ENCODE measurements around the gene AIPL1. TPM values are rescaled to one million over a fixed set of nuclear protein-coding genes. Genes with fewer than 3 reads are reported as not detected.

AIPL1 gene
- total and polyA plus RNA-seq, 2 experiments from 2014 or later = not detected

- Histone ChIP-seq H3K36me3 (replicated peaks; ENCODE audit: insufficient read depth, low read depth) (no peaks in the 10 kb centered on the region), H3K4me1 (ENCODE audit: insufficient read depth) (peaks cover 4% of the 10 kb centered on the region), H3K79me2 (no peaks in the 10 kb centered on the region), H3K27me3 (peaks cover under 1% of the 10 kb centered on the region), H2AFZ (no peak overlapping the region), H3K4me2 (no peak overlapping the region), H3K4me3 (no peak overlapping the region), H3K9me3 (ENCODE audit: low read depth) (no peaks in the 10 kb centered on the region), H4K20me1 (ENCODE audit: insufficient read depth, poor library complexity, severe bottlenecking) (no peaks in the 10 kb centered on the region), H3K9me2 (replicated peaks; ENCODE audit: insufficient read depth) (no peaks in the 10 kb centered on the region), H3K27ac (no peak overlapping the region)
- no peak for TF ChIP-seq EZH2 (IDR thresholded peaks at IDR 0.05; ENCODE audit: borderline replicate concordance)
- no peak for TF ChIP-seq EZH2phosphoT487 (IDR thresholded peaks at IDR 0.05; ENCODE audit: low read depth, severe bottlenecking, unreplicated experiment)
- TF ChIP-seq, protein P1, sequence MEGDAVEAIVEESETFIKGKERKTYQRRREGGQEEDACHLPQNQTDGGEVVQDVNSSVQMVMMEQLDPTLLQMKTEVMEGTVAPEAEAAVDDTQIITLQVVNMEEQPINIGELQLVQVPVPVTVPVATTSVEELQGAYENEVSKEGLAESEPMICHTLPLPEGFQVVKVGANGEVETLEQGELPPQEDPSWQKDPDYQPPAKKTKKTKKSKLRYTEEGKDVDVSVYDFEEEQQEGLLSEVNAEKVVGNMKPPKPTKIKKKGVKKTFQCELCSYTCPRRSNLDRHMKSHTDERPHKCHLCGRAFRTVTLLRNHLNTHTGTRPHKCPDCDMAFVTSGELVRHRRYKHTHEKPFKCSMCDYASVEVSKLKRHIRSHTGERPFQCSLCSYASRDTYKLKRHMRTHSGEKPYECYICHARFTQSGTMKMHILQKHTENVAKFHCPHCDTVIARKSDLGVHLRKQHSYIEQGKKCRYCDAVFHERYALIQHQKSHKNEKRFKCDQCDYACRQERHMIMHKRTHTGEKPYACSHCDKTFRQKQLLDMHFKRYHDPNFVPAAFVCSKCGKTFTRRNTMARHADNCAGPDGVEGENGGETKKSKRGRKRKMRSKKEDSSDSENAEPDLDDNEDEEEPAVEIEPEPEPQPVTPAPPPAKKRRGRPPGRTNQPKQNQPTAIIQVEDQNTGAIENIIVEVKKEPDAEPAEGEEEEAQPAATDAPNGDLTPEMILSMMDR (IDR thresholded peaks at IDR 0.05; ENCODE audit: poor library complexity) = no peak
- WGBS (ENCODE audit: low lambda C conversion rate, missing lambda C conversion rate) = 77% methylated on average over 4 of the region's 4 CpGs
- DNase-seq (ENCODE audit: low spot score) = no peak
Measured at GRCh38 chr17:6475411-6475810, 40.5 kb upstream of the AIPL1 start.

GRCh38 chr17:6474906-6475305, 40.0 kb upstream of the AIPL1 start:
- no peaks in the 10 kb centered on the region for H3K27me3 ChIP-seq
- no peaks in the 10 kb centered on the region for H3K9me3 ChIP-seq (ENCODE audit: low read depth)
- H3K4me1 ChIP-seq (ENCODE audit: insufficient read depth) = peaks cover 4% of the 10 kb centered on the region
- H3K4me3 ChIP-seq = no peak overlapping the region
- TF ChIP-seq EZH2 (IDR thresholded peaks at IDR 0.05; ENCODE audit: borderline replicate concordance) (no peak), EZH2phosphoT487 (IDR thresholded peaks at IDR 0.05; ENCODE audit: low read depth, severe bottlenecking, unreplicated experiment) (no peak)
- TF ChIP-seq, protein P1 (IDR thresholded peaks at IDR 0.05; ENCODE audit: poor library complexity) = no peak
- no peaks in the 10 kb centered on the region for H3K36me3 ChIP-seq (replicated peaks; ENCODE audit: insufficient read depth, low read depth)
- WGBS (ENCODE audit: low lambda C conversion rate, missing lambda C conversion rate) = 55% methylated on average over 7 of the region's 7 CpGs
- no peaks in the 10 kb centered on the region for H3K79me2 ChIP-seq
- peak; percentile 63 for DNase-seq (ENCODE audit: low spot score)
- H4K20me1 ChIP-seq (ENCODE audit: insufficient read depth, poor library complexity, severe bottlenecking) = no peaks in the 10 kb centered on the region
- no peak overlapping the region for H3K4me2 ChIP-seq
- H3K9me2 ChIP-seq (replicated peaks; ENCODE audit: insufficient read depth) = no peaks in the 10 kb centered on the region
- H2AFZ ChIP-seq = no peak overlapping the region
- no peak overlapping the region for H3K27ac ChIP-seq

DNA sequence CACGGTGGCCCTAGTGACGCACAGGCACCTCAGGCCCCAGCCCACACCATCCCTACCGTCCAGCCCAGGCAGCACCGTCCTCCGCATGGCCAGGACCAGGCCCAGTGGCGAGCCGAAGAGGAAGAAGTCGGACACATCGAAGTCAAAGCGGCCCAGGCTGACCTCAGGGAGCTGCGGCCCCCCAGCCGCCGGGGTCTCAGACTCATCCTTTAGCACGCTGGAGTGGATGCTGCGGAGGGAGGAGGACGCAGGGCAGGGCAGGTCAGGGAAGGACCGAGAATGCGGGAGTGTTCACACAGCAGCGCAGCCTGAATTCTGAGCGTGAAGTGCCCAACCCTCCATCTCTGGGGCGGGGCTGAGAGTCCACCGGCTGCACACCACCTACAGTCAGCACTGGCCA, 39.5 kb upstream of the AIPL1 start:
- TF ChIP-seq EZH2 (IDR thresholded peaks at IDR 0.05; ENCODE audit: borderline replicate concordance) (no peak), EZH2phosphoT487 (IDR thresholded peaks at IDR 0.05; ENCODE audit: low read depth, severe bottlenecking, unreplicated experiment) (no peak)
- TF ChIP-seq, protein P1 (IDR thresholded peaks at IDR 0.05; ENCODE audit: poor library complexity) = no peak
- Histone ChIP-seq H4K20me1 (ENCODE audit: insufficient read depth, poor library complexity, severe bottlenecking) (no peaks in the 10 kb centered on the region), H3K27me3 (no peaks in the 10 kb centered on the region), H3K9me3 (ENCODE audit: low read depth) (no peaks in the 10 kb centered on the region), H3K4me3 (no peak overlapping the region), H3K79me2 (no peaks in the 10 kb centered on the region), H3K4me2 (no peak overlapping the region), H2AFZ (no peak overlapping the region), H3K4me1 (ENCODE audit: insufficient read depth) (peaks cover 4% of the 10 kb centered on the region), H3K27ac (no peak overlapping the region), H3K9me2 (replicated peaks; ENCODE audit: insufficient read depth) (no peaks in the 10 kb centered on the region), H3K36me3 (replicated peaks; ENCODE audit: insufficient read depth, low read depth) (no peaks in the 10 kb centered on the region)
- WGBS (ENCODE audit: low lambda C conversion rate, missing lambda C conversion rate) = 91% methylated on average over 21 of the region's 22 CpGs
- DNase-seq (ENCODE audit: low spot score) = no peak
